GM21526 (cell line): ENCODE results near the gene MYO1B.

Experiments
- ATAC-seq: cut with Tn5 transposase; IDR thresholded peaks from one replicate; pipeline ENCODE4 v1.9.1; 2021; ENCODE audit warnings: moderate library complexity; ENCODE audit not compliant: unreplicated experiment, low FRiP score

MYO1B gene

GRCh38 chr2:191318037-191318728 is 73.0 kb downstream of the MYO1B start:
- no peak for ATAC-seq

- no peak for ATAC-seq
Measured at GRCh38 chr2:191318729-191319078, 73.5 kb downstream of the MYO1B start.

GRCh38 chr2:191319186-191319585 is 74.0 kb downstream of the MYO1B start:
- ATAC-seq, result no peak

- ATAC-seq, result no peak
Measured at GRCh38 chr2:191320881-191321280, 75.7 kb downstream of the MYO1B start.

GRCh38 chr2:191321861-191322662 is 76.9 kb downstream of the MYO1B start:
- no peak for ATAC-seq

GRCh38 chr2:191322828-191323506 is 77.8 kb downstream of the MYO1B start:
- ATAC-seq, result no peak

GRCh38 chr2:191325651-191326365 is 80.6 kb downstream of the MYO1B start:
- ATAC-seq, result no peak

GRCh38 chr2:191327484-191327883 is 82.3 kb downstream of the MYO1B start:
- no peak for ATAC-seq

- ATAC-seq, result no peak
Measured at GRCh38 chr2:191328150-191328809, 83.1 kb downstream of the MYO1B start.

GRCh38 chr2:191329841-191330240 is 84.6 kb downstream of the MYO1B start:
- ATAC-seq, result no peak

- ATAC-seq, result no peak
Measured at GRCh38 chr2:191333911-191334357, 88.7 kb downstream of the MYO1B start.

GRCh38 chr2:191335875-191336464 is 90.8 kb downstream of the MYO1B start:
- ATAC-seq, result no peak

GRCh38 chr2:191341436-191341835 is 96.2 kb downstream of the MYO1B start:
- no peak for ATAC-seq

GRCh38 chr2:191343796-191344338 is 98.7 kb downstream of the MYO1B start:
- ATAC-seq, result no peak

- no peak for ATAC-seq
Measured at GRCh38 chr2:191345788-191346187, 100.6 kb downstream of the MYO1B start.

- no peak for ATAC-seq
Measured at GRCh38 chr2:191347154-191347553, 102.0 kb downstream of the MYO1B start.

GRCh38 chr2:191347881-191348280 is 102.7 kb downstream of the MYO1B start:
- ATAC-seq, result no peak

GRCh38 chr2:191349990-191350389 is 104.8 kb downstream of the MYO1B start:
- no peak for ATAC-seq

GRCh38 chr2:191350826-191351225 is 105.6 kb downstream of the MYO1B start:
- no peak for ATAC-seq

GRCh38 chr2:191351298-191351697 is 106.1 kb downstream of the MYO1B start:
- no peak for ATAC-seq
